CD14-positive monocyte (primary cell): ENCODE results near the gene RBM22. TPM values are rescaled to one million over a fixed set of nuclear protein-coding genes. Genes with fewer than 3 reads are reported as not detected.
"Not testable (repeated sequence)": the region's sequence is repeated elsewhere in the genome, so short reads cannot be mapped to it uniquely, and the experiment has no call there.

Experiments used
- DNase-seq, 3 donors: peaks; one replicate each; pipeline ENCODE4 v3.0.0-alpha.2; 2011 to 2022
- H2AFZ ChIP-seq: 2 replicates; pipeline ENCODE4 v1.6.0; 2012; ENCODE audit warnings: mild to moderate bottlenecking, low read depth, low read length, inconsistent platforms; ENCODE audit not compliant: insufficient read depth, poor library complexity, severe bottlenecking
- H3K27ac ChIP-seq, 2 donors: 1 replicate in 1 of 2; 2 replicates in 1 of 2; pipeline ENCODE4 v1.5.1; 2012 to 2013; ENCODE audit warnings: low read length in 2 of 2, control low read depth in 1 of 2, inconsistent platforms in 1 of 2, low read depth in 1 of 2, mild to moderate bottlenecking in 1 of 2
- H3K27me3 ChIP-seq, 2 donors: one replicate each; pipeline versions ENCODE4 v1.6.0 to v1.6.1; 2011 to 2013; ENCODE audit warnings: low read length in 2 of 2; ENCODE audit not compliant: control insufficient read depth in 2 of 2, insufficient read depth in 2 of 2
- H3K36me3 ChIP-seq, 2 donors: replicated peaks in 1 of 2; 1 replicate in 1 of 2; 2 replicates in 1 of 2; pipeline versions ENCODE4 v1.5.1 to v1.6.1; 2012 to 2013; ENCODE audit warnings: low read length in 2 of 2, control low read depth in 1 of 2, inconsistent platforms in 1 of 2, mild to moderate bottlenecking in 1 of 2; ENCODE audit not compliant: insufficient read depth in 2 of 2, control insufficient read depth in 1 of 2
- H3K4me1 ChIP-seq, 2 donors: 1 replicate in 1 of 2; 2 replicates in 1 of 2; pipeline versions ENCODE4 v1.5.1 to v1.6.1; 2012 to 2013; ENCODE audit warnings: low read length in 2 of 2, control low read depth in 1 of 2, inconsistent platforms in 1 of 2, mild to moderate bottlenecking in 1 of 2, moderate library complexity in 1 of 2; ENCODE audit not compliant: insufficient read depth in 2 of 2, control insufficient read depth in 1 of 2
- H3K4me2 ChIP-seq: replicated peaks from 2 replicates; pipeline ENCODE3; 2012; ENCODE audit warnings: low read length, moderate library complexity, mild to moderate bottlenecking; ENCODE audit not compliant: poor library complexity, severe bottlenecking; ENCODE audit errors: extremely low read depth
- H3K4me3 ChIP-seq, 3 experiments: fragments of 200-600 bp in 1 of 3; sonication (generic) in 1 of 3; replicated peaks in 1 of 3; 1 replicate in 2 of 3; 2 replicates in 1 of 3; pipeline ENCODE4 v1.5.1; 2011 to 2013; ENCODE audit warnings: low read length in 3 of 3, mild to moderate bottlenecking in 3 of 3, control low read depth in 2 of 3, low read depth in 2 of 3, inconsistent platforms in 1 of 3, moderate library complexity in 1 of 3
- H3K79me2 ChIP-seq: 2 replicates; pipeline ENCODE4 v1.6.0; 2012; ENCODE audit warnings: mild to moderate bottlenecking, control low read depth, inconsistent platforms, low read length, moderate library complexity; ENCODE audit not compliant: insufficient read depth
- H3K9ac ChIP-seq: 2 replicates; pipeline ENCODE4 v1.6.0; 2017; ENCODE audit warnings: low read length, mild to moderate bottlenecking; ENCODE audit not compliant: insufficient read depth, poor library complexity, severe bottlenecking
- H3K9me3 ChIP-seq, 2 donors: replicated peaks in 1 of 2; 1 replicate in 1 of 2; 2 replicates in 1 of 2; pipeline versions ENCODE4 v1.5.1 to v1.6.1; 2012 to 2013; ENCODE audit warnings: low read length in 2 of 2, control low read depth in 1 of 2; ENCODE audit not compliant: control insufficient read depth in 1 of 2, insufficient read depth in 1 of 2
- H4K20me1 ChIP-seq: 2 replicates; pipeline ENCODE4 v1.6.0; 2012; ENCODE audit warnings: mild to moderate bottlenecking, low read length, control low read depth, moderate library complexity; ENCODE audit not compliant: insufficient read depth
- H3K27ac Mint-ChIP-seq, 7 donors: one replicate each; pipeline ENCODE4 v1.8.0; 2020; ENCODE audit warnings: mild to moderate bottlenecking in 7 of 7, mixed read lengths in 7 of 7, moderate library complexity in 6 of 7, inconsistent platforms in 2 of 7
- H3K27me3 Mint-ChIP-seq, 3 donors: one replicate each; pipeline ENCODE4 v1.8.0; 2021 to 2022; ENCODE audit warnings: low read depth in 3 of 3, mild to moderate bottlenecking in 3 of 3, mixed read lengths in 3 of 3, moderate library complexity in 3 of 3, inconsistent platforms in 1 of 3
- H3K36me3 Mint-ChIP-seq, 2 donors: one replicate each; pipeline ENCODE4 v1.8.0; 2020; ENCODE audit warnings: mixed read lengths in 2 of 2, inconsistent platforms in 1 of 2, mild to moderate bottlenecking in 1 of 2
- H3K4me1 Mint-ChIP-seq: one replicate; pipeline ENCODE4 v1.8.0; 2020; ENCODE audit warnings: mild to moderate bottlenecking, mixed read lengths
- H3K4me3 Mint-ChIP-seq, 2 donors: one replicate each; pipeline ENCODE4 v1.8.0; 2020; ENCODE audit warnings: mild to moderate bottlenecking in 2 of 2, mixed read lengths in 2 of 2, moderate library complexity in 1 of 2
- H3K9me3 Mint-ChIP-seq, 7 donors: one replicate each; pipeline ENCODE4 v1.8.0; 2020 to 2022; ENCODE audit warnings: mixed read lengths in 7 of 7, mild to moderate bottlenecking in 6 of 7, moderate library complexity in 6 of 7, inconsistent platforms in 2 of 7
- CTCF ChIP-seq: fragments of 200-600 bp; IDR thresholded peaks from one replicate; pipeline ENCODE4 v1.8.0; 2022; ENCODE audit warnings: antibody characterized with exemption, mild to moderate bottlenecking
- WGBS: methylation state at CpG from one replicate; pipeline ENCODE4 v1.1.5; 2013; ENCODE audit warnings: missing lambda C conversion rate; ENCODE audit not compliant: insufficient coverage; 5-methylcytosine and 5-hydroxymethylcytosine counted together
- intact Hi-C, 2 donors: fragments of 100-400 bp; cut with micrococcal nuclease; formaldehyde crosslinking; loops; one replicate each; pipeline versions ENCODE4 v1.15.0 to v1.15.1; 2023
- polyA plus RNA-seq, 3 donors: library from polyadenylated mRNA; depleted of rRNA in 1 of 3; unstranded in 2 of 3; stranded (reverse) in 1 of 3; fragments of 300-500 nt in 2 of 3; fragments of >200 nt in 1 of 3; fragmentation: Illumina TruSeq in 2 of 3; gene quantifications; 1 replicate in 2 of 3; 2 replicates in 1 of 3; pipeline ENCODE4 v1.2.3, GENCODE V29; 2012 to 2021

RBM22 gene
- polyA plus RNA-seq, 3 donors, result 37.9 to 68.4 (median 47.4) TPM

GRCh38 chr5:150742455-150743141 lies 41.7 kb upstream of the RBM22 start:
- H3K36me3 Mint-ChIP-seq, result peaks cover 47 to 66% of the 10 kb centered on the region in 2 donors
- Histone ChIP-seq H3K36me3 (peaks cover 19 to 40% of the 10 kb centered on the region in 2 donors), H4K20me1 (peaks cover 37% of the 10 kb centered on the region), H3K79me2 (peaks cover 58% of the 10 kb centered on the region)
- H3K9me3 Mint-ChIP-seq, H2AFZ ChIP-seq, DNase-seq, H3K9ac ChIP-seq, H3K4me3 ChIP-seq, H3K4me2 ChIP-seq, H3K4me3 Mint-ChIP-seq, H3K27me3 Mint-ChIP-seq, H3K27me3 ChIP-seq, H3K27ac ChIP-seq, intact Hi-C loops, H3K4me1 ChIP-seq, H3K9me3 ChIP-seq: not testable (repeated sequence)
- peak overlapping the region in 2 of 7 donors; percentile 10 to 59 for H3K27ac Mint-ChIP-seq
- WGBS, result 96% methylated on average over 5 of the region's 18 CpGs
- peaks cover 38% of the 10 kb centered on the region for H3K4me1 Mint-ChIP-seq

- H3K9ac ChIP-seq, result no peak overlapping the region
- H3K4me3 Mint-ChIP-seq, result no peak overlapping the region
- peaks cover 19 to 47% of the 10 kb centered on the region in 2 donors for H3K36me3 ChIP-seq
- H3K4me1 Mint-ChIP-seq, result peaks cover 39% of the 10 kb centered on the region
- H3K27me3 ChIP-seq, result no peaks in the 10 kb centered on the region
- H3K9me3 Mint-ChIP-seq, result peaks cover 0 to 3% (median 0%) of the 10 kb centered on the region in 7 donors
- no peak overlapping the region for H3K27ac Mint-ChIP-seq
- peaks cover 37% of the 10 kb centered on the region for H4K20me1 ChIP-seq
- H3K27ac ChIP-seq, result no peak overlapping the region
- no peak overlapping the region for H3K4me3 ChIP-seq
- intact Hi-C loops, result no loop called here
- no peaks in the 10 kb centered on the region for H3K27me3 Mint-ChIP-seq
- DNase-seq, result no peak
- no peaks in the 10 kb centered on the region for H3K4me1 ChIP-seq
- TF ChIP-seq CTCF, result no peak
- H2AFZ ChIP-seq, result no peak overlapping the region
- peaks cover 71% of the 10 kb centered on the region for H3K79me2 ChIP-seq
- H3K4me2 ChIP-seq, result no peak overlapping the region
- H3K9me3 ChIP-seq, result no peaks in the 10 kb centered on the region
- H3K36me3 Mint-ChIP-seq, result peaks cover 59 to 80% of the 10 kb centered on the region in 2 donors
These were observed 40.1 kb upstream of the RBM22 start for GRCh38 chr5:150740992-150741391.
